ENCODE results near the gene NMUR1.
A peak's percentile ranks its signal among the peaks of the same experiment; 100 is the strongest.
"Not testable (repeated sequence)": the region's sequence is repeated elsewhere in the genome, so short reads cannot be mapped to it uniquely, and the experiment has no call there.

The NMUR1 gene

GRCh38 chr2:231530099-231531011 lies at the start of gene NMUR1:
TSS of gene NMUR1 (minus strand) at chr2:231530445. CDS start at chr2:231530361, 84 bp downstream.
- DNase-seq: no peak

DNA sequence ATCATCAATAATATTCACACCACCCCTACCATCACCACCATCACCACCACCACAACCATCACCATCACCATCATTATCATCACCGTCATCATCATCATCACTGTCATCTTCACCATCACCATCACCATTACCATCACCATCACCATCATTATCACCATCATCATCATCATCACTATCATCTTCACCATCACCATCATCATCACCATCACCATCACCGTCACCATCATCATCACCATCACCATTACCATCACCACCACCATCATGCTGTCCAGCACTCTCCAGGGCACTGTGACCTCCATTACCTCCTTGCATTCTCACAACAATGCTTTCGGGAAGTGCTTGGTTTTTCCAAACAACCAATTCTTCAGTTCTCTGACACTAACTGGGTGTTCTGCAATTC lies 49.3 kb upstream of the NMUR1 start:
- no peak for DNase-seq

GRCh38 chr2:231578655-231579054 lies 48.4 kb upstream of the NMUR1 start:
- not testable (repeated sequence) for DNase-seq

- no peak for DNase-seq
Measured at GRCh38 chr2:231576465-231576864, 46.2 kb upstream of the NMUR1 start.

GRCh38 chr2:231575612-231576256 lies 45.5 kb upstream of the NMUR1 start:
- no peak for DNase-seq

DNA sequence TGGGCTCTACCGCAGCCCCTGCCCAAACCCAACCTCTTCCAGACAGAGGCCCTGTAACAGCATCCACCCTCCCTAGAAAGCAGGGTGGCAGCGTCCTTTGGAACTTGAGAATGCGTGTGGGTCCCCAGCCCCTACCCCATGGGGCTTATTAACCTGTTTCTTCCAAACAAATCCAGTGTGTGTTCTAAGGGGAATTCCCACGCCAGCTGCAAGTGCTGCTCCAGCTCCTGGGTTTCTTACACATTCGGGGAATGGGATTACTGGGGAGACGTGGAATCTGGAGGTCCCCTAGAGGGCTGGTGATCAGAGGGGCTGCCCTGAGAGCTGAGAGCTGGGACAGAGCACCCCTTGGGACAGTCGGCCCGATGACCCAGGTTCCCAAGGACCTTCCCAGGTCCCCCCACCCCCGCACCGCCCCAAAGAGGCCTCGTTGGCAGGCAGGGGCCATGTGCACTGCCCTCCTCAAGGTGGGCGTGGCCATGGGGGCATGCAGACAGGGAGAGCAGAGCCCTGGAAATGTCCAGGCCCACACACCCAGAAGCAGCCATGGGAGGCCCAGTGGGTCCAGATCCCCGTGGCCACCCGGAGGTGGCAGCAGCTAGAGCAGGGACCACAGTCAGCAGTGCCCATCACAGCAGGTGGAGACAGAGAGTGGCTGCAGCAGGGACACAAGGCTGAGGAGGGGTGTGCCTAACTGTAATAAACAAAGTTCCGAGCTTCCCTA lies 43.6 kb upstream of the NMUR1 start:
- DNase-seq: peak; percentile 58

- peak; percentile 60 for DNase-seq
Measured at GRCh38 chr2:231573096-231573495, 42.9 kb upstream of the NMUR1 start.

- no peak for DNase-seq
Measured at GRCh38 chr2:231571661-231572191, 41.5 kb upstream of the NMUR1 start.

DNA sequence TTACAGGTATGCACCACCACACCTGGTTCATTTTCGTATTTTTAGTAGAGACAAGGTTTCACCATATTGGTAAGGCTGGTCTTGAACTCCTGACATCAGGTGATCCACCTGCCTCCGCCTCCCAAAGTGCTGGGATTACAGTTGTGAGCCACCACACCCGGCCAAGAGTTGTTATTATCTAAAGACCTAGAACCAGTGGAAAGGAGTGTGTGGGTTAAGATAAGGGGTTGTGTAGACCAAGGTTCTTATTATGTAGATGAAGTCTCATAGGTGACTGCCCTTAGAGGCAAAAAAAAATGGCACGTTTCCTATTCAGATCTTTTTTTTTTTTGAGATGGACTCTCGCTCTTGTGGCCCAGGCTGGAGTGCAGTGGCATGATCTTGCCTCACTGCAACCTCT lies 40.7 kb upstream of the NMUR1 start:
- DNase-seq: not testable (repeated sequence)

DNA sequence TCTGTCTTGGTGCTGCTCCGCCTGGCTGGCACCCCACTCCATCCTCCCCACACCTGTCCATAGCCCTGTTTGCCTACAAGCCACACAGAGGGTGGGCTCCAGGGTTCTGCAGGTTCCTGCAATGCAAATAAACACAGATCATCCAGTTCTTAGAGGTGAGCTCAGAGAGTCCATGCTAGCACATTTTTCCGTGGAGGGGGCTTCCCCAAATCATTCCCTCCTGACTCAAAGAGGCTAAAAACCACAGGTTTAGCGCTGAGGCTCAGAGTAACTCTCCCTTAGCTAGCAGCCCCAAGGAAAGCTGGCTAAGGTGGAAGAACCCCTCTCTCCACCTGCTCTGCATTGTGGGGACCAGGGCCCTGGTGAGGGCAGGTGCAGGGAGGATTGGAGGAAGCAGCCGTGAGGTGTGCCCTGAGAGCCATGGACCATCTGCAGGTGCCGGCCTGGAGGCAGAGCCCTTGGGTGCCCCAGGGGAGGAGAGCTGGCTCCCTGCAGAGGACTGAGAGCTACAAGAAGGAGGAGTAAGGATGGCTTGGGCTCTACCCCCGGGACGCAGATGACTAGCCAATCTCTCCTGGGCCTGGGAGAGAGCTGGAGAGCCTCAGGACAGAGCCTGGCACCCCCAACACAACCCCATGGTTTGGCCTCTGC lies 38.7 kb upstream of the NMUR1 start:
- peak; percentile 3 for DNase-seq

DNA sequence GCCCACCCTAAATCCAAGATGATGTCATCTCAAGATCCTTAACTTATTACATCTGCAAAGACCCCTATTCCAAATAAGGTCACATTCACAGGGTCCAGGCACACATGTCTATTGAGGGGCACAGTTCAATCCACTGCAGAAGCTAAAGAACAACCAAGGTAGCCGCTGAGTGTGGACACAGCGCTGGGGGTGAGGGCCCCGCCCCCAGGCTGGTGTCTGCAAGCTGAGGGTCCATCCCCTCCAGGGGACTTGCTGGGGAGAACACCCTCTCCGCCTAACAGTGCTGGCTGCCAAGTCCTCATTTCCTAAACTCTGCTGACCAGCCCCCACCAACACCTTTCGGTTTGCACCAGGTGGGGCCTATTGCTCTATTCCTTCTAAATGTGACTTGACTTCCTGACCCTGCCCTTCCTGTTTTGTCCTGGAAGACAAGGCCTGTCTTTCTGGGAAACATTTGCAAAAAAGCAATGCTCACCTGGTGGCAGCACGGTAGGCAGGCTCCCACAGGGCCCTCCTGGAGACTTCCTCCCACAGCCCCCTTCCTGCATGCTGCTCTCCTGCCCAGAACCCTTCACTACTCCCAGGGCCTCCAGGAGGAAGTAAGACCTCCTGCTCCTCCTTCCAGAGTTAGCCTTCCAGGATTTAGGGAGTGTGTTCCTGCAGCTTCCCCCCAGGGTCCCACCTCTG lies 38.0 kb upstream of the NMUR1 start:
- no peak for DNase-seq

DNA sequence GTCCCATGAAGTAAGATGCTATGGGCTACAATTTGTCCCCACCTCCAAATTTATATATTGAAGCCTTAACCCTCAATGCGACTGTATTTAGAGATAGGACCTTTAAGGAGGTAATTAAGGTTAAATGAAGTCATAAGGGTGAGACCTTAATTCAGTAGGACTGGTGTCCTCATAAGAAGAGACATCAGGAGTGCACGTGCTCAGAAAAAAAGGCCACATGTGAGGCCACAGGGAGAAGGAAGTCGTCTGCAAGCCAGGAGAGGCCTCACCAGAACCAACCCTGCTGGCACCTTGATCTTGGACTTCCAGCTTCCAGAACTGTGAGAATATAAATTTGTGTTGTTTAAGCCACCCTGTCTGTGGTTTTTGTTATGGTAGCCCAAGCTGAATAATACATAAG lies 36.9 kb upstream of the NMUR1 start:
- no peak for DNase-seq

DNA sequence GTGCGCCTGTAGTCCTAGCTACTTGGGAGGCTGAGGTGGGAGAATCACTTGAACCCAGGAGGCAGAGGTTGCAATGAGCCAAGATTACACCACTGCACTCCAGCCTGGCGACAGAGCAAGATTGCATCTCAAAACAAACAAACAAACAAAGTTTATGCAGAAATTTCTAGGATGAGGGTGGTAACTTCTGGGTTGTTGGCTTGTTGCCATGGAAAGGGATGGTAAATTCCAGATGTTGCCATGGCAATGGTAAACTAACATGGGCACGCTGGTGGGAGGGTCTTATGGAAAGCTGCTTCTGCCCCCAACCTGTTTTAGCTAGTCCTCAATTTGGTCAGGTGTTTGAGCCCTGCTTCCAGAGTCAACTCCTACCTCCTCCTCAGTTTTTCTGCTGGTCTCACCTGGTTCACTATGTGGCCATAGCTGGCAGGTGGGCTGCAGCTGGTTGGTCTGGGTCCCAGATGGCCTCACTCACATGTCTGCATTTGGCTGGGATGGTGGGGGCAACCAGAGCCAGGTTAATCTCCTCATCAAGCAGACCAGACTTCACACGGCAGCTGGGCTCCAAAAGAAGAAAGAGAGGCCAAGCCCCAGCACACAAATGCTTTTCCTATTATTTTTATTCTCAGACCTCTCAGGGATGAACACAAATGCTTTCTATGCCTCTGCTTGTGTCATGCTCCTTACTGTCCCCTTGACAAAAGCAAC lies 35.8 kb upstream of the NMUR1 start:
- no peak for DNase-seq

- peak; percentile 9 for DNase-seq
Measured at GRCh38 chr2:231563378-231563961, 33.2 kb upstream of the NMUR1 start.

DNA sequence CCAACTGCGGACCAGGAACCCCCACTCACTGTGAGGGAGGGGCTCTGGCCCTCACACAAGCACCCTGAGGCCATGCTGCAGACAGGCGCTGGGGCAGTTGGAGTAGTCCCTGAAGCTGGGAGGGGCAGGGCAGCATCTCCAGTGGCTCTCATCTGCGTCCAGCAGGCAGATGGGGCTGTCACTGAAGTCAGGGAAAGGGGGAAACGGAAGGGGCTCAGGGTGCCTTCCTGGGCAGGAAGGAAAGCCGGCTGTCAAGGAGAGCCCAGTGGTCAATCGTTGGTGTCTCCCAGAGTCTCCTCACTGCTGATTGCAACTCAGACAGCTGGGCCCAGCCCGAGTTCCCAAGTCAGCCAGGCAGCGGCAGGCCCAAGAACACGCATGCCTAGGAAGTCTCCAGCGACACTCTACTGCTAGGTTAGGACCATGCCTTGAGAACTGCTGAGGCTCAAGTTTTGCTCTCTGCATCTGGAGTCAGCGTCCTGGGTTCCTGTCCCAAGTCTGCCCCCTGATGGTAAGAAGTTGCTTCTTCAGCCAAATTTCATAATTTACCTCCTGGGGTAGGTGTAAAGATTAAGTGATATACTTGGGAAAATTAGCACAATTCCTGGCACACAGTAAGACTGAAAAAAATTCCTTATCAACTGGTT lies 27.4 kb upstream of the NMUR1 start:
- peak; percentile 28 for DNase-seq

GRCh38 chr2:231556981-231557380 lies 26.7 kb upstream of the NMUR1 start:
- no peak for DNase-seq

- DNase-seq: not testable (repeated sequence)
Measured at GRCh38 chr2:231556496-231556895, 26.3 kb upstream of the NMUR1 start.

GRCh38 chr2:231554748-231555545 lies 24.7 kb upstream of the NMUR1 start:
- no peak for DNase-seq

GRCh38 chr2:231554327-231554726 lies 24.1 kb upstream of the NMUR1 start:
- no peak for DNase-seq

DNA sequence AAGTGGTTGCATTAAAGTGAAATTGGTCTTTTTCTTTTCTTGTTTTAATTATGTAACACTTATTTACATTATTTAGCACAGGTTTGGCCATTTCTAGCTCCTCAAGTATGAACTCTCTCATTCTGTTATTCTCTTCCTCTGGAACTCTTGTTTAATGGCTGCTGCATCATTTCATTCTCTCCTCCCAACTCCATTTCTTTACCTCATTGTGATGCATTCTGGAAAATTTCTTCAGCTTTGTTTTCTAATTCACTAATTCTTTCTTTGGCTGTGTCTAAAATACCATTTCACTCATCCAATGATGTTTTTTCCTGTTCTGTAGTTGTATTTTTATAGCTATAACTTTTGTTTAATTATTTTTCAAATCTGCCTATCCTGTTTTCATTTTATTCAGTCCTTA lies 22.5 kb upstream of the NMUR1 start:
- no peak for DNase-seq
